ENCODE data around the gene NCAPD2.
"Not testable (repeated sequence)": the region's sequence is repeated elsewhere in the genome, so short reads cannot be mapped to it uniquely, and the experiment has no call there.

Gene NCAPD2

GRCh38 chr12:6463858-6464257 lies 30.0 kb upstream of the NCAPD2 start:
- no peak for FAIRE-seq

GRCh38 chr12:6464531-6464930 lies 29.4 kb upstream of the NCAPD2 start:
- no peak for FAIRE-seq

- FAIRE-seq, result peak; percentile 56
Measured at GRCh38 chr12:6465467-6466183, 28.3 kb upstream of the NCAPD2 start.

GRCh38 chr12:6466184-6466573 lies 27.7 kb upstream of the NCAPD2 start:
- FAIRE-seq, result no peak

- FAIRE-seq, result not testable (repeated sequence)
Measured at GRCh38 chr12:6466751-6467150, 27.2 kb upstream of the NCAPD2 start.

- FAIRE-seq, result not testable (repeated sequence)
Measured at GRCh38 chr12:6467571-6468282, 26.2 kb upstream of the NCAPD2 start.

GRCh38 chr12:6468283-6468575 lies 25.7 kb upstream of the NCAPD2 start:
- no peak for FAIRE-seq

- FAIRE-seq, result no peak
Measured at GRCh38 chr12:6469092-6469491, 24.8 kb upstream of the NCAPD2 start.

- FAIRE-seq, result no peak
Measured at GRCh38 chr12:6469609-6470374, 24.1 kb upstream of the NCAPD2 start.

- peak; percentile 75 for FAIRE-seq
Measured at GRCh38 chr12:6470375-6471163, 23.3 kb upstream of the NCAPD2 start, which contains the start of gene VAMP1. TSS of gene VAMP1 (minus strand) at chr12:6470677. CDS start at chr12:6470531, 146 bp downstream.

- no peak for FAIRE-seq
Measured at GRCh38 chr12:6471989-6472360, 21.9 kb upstream of the NCAPD2 start.

- no peak for FAIRE-seq
Measured at GRCh38 chr12:6472491-6472890, 21.4 kb upstream of the NCAPD2 start.

GRCh38 chr12:6475233-6475975 lies 18.5 kb upstream of the NCAPD2 start:
- not testable (repeated sequence) for FAIRE-seq

- no peak for FAIRE-seq
Measured at GRCh38 chr12:6476489-6476888, 17.4 kb upstream of the NCAPD2 start.

GRCh38 chr12:6477601-6478377 lies 16.1 kb upstream of the NCAPD2 start:
- not testable (repeated sequence) for FAIRE-seq

- no peak for FAIRE-seq
Measured at GRCh38 chr12:6478416-6478815, 15.5 kb upstream of the NCAPD2 start.

GRCh38 chr12:6488240-6488639 lies 5.7 kb upstream of the NCAPD2 start:
- FAIRE-seq, result no peak

- FAIRE-seq, result no peak
Measured at GRCh38 chr12:6489449-6489848, 4.5 kb upstream of the NCAPD2 start.

- FAIRE-seq, result not testable (repeated sequence)
Measured at GRCh38 chr12:6490673-6491072, 3.2 kb upstream of the NCAPD2 start.

- FAIRE-seq, result no peak
Measured at GRCh38 chr12:6492838-6493496, 935 bp upstream of the NCAPD2 start, which contains the start of gene MRPL51. TSS of gene MRPL51 (minus strand) at chr12:6493262. CDS start at chr12:6493136, 126 bp downstream.

- no peak for FAIRE-seq
Measured at GRCh38 chr12:6494258-6494743, 399 bp downstream of the NCAPD2 start.

Measured in TTC549 (cell line).